Activated CD4-positive, CD25-positive, alpha-beta regulatory T cell treated with anti-CD3 and anti-CD28 coated beads, Interleukin-2, amount 50 U/mL, for 24 hours (primary cell): ENCODE data around the gene COX7A1.
A peak's percentile ranks its signal among the peaks of the same experiment; 100 is the strongest.
"Not testable (repeated sequence)": the region's sequence is repeated elsewhere in the genome, so short reads cannot be mapped to it uniquely, and the experiment has no call there.

Source experiments
- ATAC-seq, 2 donors: fragments of 150-1000 bp; cut with Tn5 transposase; one replicate each; pipeline ENCODE4 v1.10.0; 2021; ENCODE audit warnings: mild to moderate bottlenecking in 1 of 2, moderate library complexity in 1 of 2

COX7A1 gene

GRCh38 chr19:36141039-36141927, 11.0 kb downstream of the COX7A1 start:
- ATAC-seq = peak; percentile 76 to 77

DNA sequence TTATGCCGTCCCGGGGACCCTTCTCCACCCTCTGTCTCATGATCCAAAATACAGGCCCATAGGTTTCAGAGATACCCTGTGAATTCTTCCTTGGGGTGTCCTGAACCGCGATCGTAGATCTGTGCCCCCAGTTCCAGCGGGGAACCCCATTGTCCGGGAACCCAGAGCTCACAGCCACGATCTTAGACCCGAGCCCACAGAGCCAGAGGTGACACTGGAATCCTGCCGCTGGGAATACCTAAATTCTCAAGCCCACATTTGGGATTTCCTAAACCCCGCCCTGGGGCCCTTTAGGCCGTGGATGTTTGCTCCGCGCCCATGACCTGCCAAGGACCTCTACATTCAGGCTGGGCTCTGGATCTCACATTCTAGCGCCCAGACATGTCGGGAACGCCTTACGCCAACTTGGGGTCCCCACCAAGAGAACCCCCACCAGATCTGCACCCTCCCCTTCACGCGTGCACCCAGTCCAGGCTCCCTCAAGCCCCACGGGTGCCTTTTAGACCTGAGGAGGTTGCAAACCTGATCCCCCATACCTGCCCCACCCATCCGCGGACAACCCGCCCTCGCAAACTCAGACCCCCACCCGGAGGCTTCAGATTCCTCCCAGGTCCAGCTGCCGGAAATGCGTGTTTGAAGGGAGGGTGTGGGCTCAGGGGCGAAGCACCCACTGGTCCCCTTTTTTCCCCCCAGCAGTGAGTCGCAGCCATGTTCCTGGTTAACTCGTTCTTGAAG, 11.8 kb downstream of the COX7A1 start:
- ATAC-seq = peak; percentile 30 to 38

DNA sequence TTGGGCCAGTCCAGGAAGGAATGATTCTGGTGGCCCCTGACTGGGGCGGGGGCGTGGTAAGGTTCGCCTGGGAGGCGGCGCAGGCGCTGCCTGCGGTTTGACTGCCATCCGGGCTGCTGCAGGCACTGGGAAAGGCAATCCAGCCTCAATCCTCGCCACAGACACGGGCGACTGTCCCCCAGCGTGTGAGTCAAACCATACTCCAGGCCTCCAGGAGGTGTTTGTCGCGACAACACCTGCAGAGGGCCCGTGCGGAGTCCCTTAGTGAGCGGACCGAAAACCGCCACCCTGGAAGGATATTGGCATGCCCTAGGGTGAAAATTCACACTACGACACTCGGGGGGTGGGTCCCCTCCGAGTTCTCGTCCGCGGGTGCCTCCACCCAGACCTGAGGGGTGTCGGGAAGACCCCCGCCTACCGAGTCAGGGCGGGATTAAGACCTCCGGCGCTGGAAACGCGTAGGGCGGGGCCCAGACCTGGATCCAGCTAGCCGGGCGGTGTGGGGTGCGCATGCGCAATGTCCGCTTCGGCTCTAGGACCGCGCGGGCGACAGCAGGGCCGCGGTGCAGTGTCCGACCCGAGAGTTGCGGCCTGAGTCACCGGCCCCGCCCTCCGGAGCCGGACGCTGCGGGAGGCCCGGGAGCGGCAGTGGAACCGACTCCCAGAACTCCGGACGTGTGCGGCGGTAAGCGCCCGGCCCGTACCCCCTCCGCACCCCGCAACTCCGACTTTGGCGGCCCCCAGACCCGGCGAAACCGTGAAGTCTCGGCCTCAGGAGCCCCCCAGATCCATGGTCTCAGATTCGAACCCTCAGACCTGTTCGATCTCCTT, 12.6 kb downstream of the COX7A1 start, which contains the start of gene CAPNS1:
Gene CAPNS1 (plus strand): TSS at position 594 of the 831 bp plus-strand sequence. CDS start 946 bp downstream, outside the sequence.
- ATAC-seq = peak; percentile 76

- no peak for ATAC-seq
These were observed 13.2 kb downstream of the COX7A1 start for GRCh38 chr19:36139120-36139472.

DNA sequence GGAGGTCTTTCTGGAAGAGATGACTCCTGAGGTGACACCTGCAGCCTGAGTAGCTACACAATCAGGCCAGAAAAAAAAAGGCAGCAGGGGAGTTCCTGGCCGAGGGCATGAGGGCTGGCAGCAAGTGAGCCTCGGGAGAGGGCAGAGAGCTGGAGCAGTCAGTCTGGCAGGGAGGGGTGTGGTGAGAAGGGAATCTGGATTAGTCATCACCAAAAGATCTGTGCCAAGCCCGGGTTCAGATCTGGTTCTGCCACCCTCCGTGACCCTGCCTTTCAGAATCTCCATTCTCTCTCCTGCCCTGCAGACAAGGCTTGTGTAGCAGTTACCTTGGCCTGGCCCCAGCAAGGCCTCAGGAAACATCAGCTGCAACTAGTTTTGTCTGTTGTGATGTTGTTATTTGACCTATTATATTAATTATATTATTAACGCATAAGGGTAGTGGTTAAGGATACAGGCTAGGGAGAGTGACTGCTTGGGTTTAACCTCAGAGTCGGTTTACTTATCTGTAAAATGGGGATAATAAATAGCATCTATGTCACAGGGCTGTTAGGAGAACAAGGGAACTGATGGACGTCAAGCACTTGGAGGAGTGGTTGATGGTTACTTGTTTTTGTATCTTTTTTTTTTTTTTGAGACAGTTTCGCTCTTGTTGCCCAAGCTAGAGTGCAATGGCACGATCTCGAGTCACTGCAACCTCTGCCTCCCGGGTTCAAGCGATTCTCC, 15.1 kb downstream of the COX7A1 start:
- ATAC-seq = no peak

GRCh38 chr19:36134867-36135266, 17.4 kb downstream of the COX7A1 start:
- not testable (repeated sequence) for ATAC-seq

GRCh38 chr19:36131221-36131620, 21.0 kb downstream of the COX7A1 start:
- ATAC-seq = not testable (repeated sequence)

GRCh38 chr19:36128392-36128736, 23.9 kb downstream of the COX7A1 start:
- ATAC-seq = no peak

GRCh38 chr19:36125557-36125956, 26.7 kb downstream of the COX7A1 start:
- no peak for ATAC-seq

- ATAC-seq = no peak
These were observed 30.6 kb downstream of the COX7A1 start for GRCh38 chr19:36121486-36122124.

GRCh38 chr19:36120984-36121358, 31.3 kb downstream of the COX7A1 start:
- ATAC-seq = no peak

DNA sequence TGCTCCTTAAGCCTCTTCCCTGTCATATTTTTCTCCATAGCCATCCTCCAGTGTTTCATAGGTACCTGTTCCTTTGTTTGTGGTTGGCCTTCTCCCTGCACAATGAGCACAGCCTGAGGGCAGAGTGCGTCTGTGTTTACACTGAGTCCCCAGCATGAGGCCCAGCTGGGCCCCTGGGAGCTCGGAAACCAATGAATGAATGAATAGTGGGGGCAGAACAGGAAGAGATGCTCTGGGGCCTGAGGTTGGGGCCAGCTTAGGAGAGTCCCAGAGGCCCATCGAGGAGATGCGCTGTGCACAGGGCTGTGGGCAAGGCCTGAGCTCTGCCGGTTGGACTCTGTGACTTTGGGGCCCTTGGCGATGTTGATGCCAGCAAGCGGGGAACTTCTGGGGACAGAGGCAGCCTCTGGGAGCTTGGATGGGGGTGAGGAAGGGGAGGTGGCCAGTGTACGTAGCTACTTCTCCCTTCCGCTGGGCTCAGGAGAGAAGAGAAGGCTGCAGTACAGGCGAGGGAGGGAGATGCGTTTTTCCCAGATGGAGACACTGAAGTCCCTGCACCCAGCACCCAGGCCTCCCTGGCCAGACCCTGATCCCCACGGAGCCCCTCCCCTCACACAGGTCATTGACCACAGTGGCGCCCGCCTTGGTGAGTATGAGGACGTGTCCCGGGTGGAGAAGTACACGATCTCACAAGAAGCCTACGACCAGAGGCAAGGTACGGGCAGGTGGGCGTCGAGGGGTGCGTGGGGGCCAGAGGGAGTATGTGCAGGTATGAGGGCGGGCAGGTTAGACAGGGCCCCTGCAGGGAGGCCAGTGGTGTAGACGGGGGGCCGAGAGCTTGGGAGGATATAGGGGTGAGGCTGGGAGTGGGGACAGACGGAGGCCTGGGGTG, 31.9 kb downstream of the COX7A1 start:
- no peak for ATAC-seq

GRCh38 chr19:36116344-36116637, 36.0 kb downstream of the COX7A1 start:
- no peak for ATAC-seq

- peak; percentile 52 to 53 for ATAC-seq
These were observed 36.5 kb downstream of the COX7A1 start, which contains the start of gene TBCB for GRCh38 chr19:36115453-36116343. TSS of gene TBCB (plus strand) at chr19:36115468. CDS start at chr19:36115561, 93 bp downstream.

- ATAC-seq = peak; percentile 91 to 92
These were observed 37.4 kb downstream of the COX7A1 start, which contains the start of gene POLR2I for GRCh38 chr19:36114721-36115452. TSS of gene POLR2I (minus strand) at chr19:36114875. CDS start at chr19:36114856, 19 bp downstream.

DNA sequence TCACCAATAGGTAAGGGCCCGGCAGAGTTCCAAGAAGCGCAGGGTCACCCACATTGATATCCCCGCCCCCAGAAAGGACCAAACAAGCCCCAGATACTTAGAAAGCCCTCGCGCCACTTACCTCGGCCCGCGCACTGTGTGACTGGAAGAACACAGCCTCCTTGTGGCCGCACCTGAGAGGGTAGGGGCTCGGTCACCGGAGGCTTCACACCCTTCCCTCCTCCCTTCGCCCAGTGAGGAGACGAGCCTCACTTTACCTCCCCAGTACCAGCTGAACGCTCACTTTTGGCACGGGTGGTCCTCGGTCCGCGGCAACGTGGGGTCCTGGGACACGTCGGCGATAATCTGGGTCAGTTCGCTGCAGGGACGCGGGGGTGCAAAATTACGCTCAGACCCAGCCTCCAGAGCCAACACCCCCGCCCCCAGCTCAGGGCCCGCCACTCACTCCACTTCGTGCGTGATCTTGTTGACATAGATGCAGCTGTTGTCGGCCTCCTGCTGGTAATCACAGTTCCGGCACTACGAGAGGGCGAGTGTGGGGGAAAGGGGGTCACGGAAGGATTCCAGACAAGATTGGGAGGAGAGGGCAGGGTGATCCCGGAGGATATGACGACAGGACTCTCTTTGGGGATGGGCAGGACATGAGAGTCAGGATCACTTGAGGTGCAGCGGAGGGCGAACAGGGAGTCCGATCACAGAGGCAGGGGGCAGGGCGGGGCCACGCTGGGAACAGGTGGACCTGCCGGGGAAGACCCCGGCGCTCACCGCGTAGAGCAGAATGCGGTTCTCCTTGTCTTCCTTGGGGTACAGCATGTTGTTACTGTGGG, 38.1 kb downstream of the COX7A1 start:
- ATAC-seq = no peak

DNA sequence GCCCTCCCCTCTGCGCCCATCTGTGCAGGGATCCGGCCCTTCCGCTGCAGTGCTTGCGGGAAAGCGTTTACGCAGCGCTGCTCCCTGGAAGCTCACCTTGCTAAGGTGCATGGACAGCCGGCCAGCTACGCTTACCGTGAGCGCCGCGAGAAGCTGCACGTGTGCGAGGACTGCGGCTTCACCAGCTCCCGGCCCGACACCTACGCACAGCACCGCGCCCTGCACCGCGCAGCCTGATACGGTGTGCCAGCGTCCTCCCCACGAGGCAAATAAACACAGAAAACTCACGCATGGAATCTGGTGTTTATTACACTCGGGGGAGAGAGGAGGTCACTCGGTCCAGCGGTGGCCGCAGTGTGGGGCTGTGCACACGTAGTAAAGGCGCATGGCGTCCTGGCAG, 38.8 kb downstream of the COX7A1 start:
- no peak for ATAC-seq

DNA sequence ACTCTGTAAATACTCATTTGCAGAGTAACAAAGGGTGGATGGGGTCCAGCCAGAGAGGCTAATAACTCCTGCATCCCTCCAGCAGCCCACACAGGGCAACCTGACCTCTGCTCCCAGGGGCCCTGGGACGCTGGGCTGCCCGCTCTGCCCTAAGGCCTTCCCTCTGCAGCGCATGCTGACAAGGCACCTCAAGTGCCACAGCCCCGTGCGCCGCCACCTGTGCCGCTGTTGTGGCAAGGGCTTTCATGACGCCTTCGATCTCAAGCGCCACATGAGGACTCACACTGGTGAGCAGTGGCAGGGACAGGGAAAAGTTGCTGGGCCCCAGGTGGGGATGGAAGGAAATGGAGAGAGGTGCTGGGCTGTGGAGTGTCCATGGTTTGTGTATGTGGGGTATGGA, 39.6 kb downstream of the COX7A1 start:
- no peak for ATAC-seq
